Thoracic aorta (tissue), 2 donors: ENCODE measurements around the gene KRT84. TPM values are rescaled to one million over a fixed set of nuclear protein-coding genes. Genes with fewer than 3 reads are reported as not detected.

Source experiments
- ATAC-seq: fragments of 150-250 bp; one replicate; pipeline ENCODE4 v1.8.0; 2017; ENCODE audit warnings: low read depth; ENCODE audit not compliant: insufficient number of reproducible peaks, low FRiP score
- DNase-seq: peaks from one replicate; pipeline ENCODE4 v3.0.0-alpha.2; 2020; ENCODE audit warnings: low spot score
- H3K27ac ChIP-seq, 2 donors: fragments of 200-600 bp; sonication (generic); 1 replicate in 1 of 2; 2 replicates in 1 of 2; pipeline ENCODE4 v1.5.1; 2016; ENCODE audit warnings: mild to moderate bottlenecking in 2 of 2, moderate library complexity in 2 of 2
- H3K27me3 ChIP-seq: fragments of 200-600 bp; sonication (generic); replicated peaks from 2 replicates; pipeline ENCODE4 v1.6.0; 2016; ENCODE audit warnings: mild to moderate bottlenecking; ENCODE audit not compliant: insufficient read depth
- H3K36me3 ChIP-seq: fragments of 200-600 bp; sonication (generic); one replicate; pipeline ENCODE4 v1.5.1; 2016
- H3K4me1 ChIP-seq, 2 donors: fragments of 200-600 bp; sonication (generic); 1 replicate in 1 of 2; 2 replicates in 1 of 2; pipeline versions ENCODE4 v1.5.1 to v1.6.0; 2016; ENCODE audit warnings: low read depth in 2 of 2, mild to moderate bottlenecking in 1 of 2; ENCODE audit not compliant: control insufficient read depth in 1 of 2
- H3K4me3 ChIP-seq: fragments of 200-600 bp; sonication (generic); 2 replicates; pipeline ENCODE4 v1.5.1; 2016; ENCODE audit warnings: mild to moderate bottlenecking
- H3K9me3 ChIP-seq: fragments of 200-600 bp; sonication (generic); 2 replicates; pipeline ENCODE4 v1.5.1; 2016
- total RNA-seq, 2 donors: library from RNA; depleted of rRNA; stranded (reverse); fragments of >200 nt; gene quantifications; one replicate each; pipeline versions ENCODE4 v1.1.0 to v1.2.3, GENCODE V29; 2016
- TF ChIP-seq, protein P1 (sequence below): fragments of 200-600 bp; sonication (generic); IDR thresholded peaks from one replicate; pipeline ENCODE4 v1.5.1; 2019; ENCODE audit warnings: antibody characterized with exemption

The KRT84 gene
- total RNA-seq, 2 donors from 2014 or later = not detected

DNA sequence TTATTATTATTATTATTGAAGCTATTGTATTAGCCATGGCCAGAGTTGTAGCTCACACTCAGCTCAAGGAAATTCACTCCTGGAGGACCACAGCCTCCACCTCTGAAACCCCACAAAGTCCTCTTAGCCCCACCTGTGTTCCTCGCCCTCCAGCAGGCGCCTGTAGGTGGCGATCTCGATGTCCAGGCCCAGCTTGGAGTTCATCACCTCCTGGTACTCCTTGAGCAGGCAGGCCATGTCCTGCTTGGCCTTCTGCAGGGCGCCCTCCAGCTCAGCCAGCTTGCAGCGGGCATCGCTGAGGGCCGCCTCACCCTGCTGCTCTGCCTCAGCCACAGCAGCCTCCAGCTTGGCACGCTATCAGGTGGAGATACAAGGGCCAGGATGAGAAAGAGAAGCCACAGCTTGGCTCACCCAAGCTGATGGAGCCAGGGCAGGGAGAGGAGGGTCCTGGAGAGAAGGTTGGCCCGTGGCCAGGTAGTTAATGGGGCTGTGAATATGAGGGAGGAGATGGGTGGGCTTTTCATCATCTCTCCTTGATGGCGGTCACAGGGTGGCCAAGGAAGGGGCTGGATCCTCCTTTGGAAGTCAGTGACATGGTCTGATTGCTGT is 23.2 kb downstream of the KRT84 start:
- Histone ChIP-seq H3K27ac (no peak overlapping the region), H3K9me3 (no peaks in the 10 kb centered on the region), H3K4me1 (no peaks in the 10 kb centered on the region), H3K36me3 (no peaks in the 10 kb centered on the region), H3K27me3 (no peaks in the 10 kb centered on the region), H3K4me3 (no peak overlapping the region)
- no peak for DNase-seq
- no peak for ATAC-seq
- TF ChIP-seq, protein P1, sequence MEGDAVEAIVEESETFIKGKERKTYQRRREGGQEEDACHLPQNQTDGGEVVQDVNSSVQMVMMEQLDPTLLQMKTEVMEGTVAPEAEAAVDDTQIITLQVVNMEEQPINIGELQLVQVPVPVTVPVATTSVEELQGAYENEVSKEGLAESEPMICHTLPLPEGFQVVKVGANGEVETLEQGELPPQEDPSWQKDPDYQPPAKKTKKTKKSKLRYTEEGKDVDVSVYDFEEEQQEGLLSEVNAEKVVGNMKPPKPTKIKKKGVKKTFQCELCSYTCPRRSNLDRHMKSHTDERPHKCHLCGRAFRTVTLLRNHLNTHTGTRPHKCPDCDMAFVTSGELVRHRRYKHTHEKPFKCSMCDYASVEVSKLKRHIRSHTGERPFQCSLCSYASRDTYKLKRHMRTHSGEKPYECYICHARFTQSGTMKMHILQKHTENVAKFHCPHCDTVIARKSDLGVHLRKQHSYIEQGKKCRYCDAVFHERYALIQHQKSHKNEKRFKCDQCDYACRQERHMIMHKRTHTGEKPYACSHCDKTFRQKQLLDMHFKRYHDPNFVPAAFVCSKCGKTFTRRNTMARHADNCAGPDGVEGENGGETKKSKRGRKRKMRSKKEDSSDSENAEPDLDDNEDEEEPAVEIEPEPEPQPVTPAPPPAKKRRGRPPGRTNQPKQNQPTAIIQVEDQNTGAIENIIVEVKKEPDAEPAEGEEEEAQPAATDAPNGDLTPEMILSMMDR = no peak

DNA sequence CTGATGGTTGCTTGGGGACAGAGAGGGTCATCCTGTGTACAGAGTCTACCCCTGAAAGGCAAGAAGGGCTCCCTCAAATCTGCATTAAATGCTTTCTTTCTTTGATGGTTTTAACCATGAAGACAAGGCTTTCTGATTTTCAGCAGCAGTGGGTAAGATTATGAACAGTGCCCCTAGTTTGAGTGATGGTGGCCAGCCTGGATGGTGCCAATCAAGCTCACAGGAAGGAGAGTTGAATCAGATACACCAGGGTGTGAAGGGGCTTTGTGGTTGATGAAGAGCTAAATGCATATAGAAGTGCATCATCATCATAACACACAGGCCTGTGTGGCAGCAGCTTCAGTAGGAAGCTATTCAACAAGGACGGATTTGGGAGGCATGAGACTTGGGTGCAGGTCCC is 23.9 kb downstream of the KRT84 start:
- Histone ChIP-seq H3K36me3 (no peaks in the 10 kb centered on the region), H3K27me3 (no peaks in the 10 kb centered on the region), H3K4me1 (no peaks in the 10 kb centered on the region), H3K27ac (no peak overlapping the region), H3K9me3 (no peaks in the 10 kb centered on the region), H3K4me3 (no peak overlapping the region)
- DNase-seq (no peak), ATAC-seq (no peak)
- TF ChIP-seq, protein P1 = no peak

DNA sequence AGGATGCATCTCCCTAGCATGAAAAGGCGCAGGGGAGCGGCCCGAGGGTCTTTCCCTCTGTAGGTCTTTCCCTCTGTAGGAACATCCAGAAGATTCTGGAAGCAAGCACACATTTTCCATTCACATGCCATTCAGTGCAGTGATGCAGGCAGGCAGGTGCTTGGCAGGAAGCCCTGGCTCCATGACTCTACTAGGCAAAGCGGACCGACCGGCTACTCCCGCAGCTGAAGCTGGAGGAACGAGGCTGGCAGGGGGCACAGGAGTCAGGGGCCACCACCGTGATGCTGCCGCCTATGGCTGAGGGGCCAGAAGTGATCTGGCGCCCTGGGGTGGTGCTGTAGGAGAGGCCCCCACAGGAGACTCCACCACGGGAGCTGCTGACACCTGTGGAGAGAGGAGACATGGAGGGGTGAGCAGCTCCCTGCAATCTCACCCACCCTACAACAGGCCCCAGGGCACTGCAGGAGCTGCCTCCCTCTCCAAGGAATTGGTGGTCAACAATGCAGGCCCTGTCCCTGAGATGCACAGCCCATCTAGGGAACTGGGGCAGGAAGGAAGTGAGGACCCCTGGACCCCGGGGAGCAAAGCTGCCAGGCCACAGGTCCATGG is 24.7 kb downstream of the KRT84 start:
- Histone ChIP-seq H3K27me3 (no peaks in the 10 kb centered on the region), H3K36me3 (no peaks in the 10 kb centered on the region), H3K4me3 (no peak overlapping the region), H3K27ac (no peak overlapping the region), H3K4me1 (no peaks in the 10 kb centered on the region), H3K9me3 (no peaks in the 10 kb centered on the region)
- ATAC-seq = no peak
- TF ChIP-seq, protein P1 = no peak
- DNase-seq = no peak

DNA sequence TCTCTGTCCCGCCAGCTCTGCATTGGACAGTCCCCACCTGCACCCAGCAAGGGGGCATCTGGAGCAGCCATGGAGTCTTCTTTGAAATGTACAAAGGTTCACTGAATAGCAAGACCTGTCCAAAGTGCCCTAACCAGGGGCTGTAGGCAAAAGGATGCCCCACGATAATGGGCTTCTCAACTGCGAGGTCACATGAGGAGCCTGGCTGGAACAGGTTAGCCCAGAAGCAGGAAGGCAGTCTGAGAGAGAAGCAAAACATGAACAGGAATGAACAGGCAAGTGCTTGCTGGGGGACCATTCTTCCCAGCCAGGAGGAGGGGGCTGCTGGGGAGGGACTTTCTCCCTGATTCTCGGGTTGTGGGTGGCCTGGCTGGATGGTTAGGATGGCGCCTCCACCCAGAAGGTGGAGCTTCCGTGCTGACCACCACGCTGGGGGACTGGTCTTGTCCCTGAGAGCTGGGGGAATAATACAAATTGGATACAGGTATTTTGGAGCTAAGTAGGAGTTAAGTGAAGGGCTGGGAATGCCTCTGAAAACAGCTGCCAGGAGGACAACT is 25.3 kb downstream of the KRT84 start:
- ATAC-seq = no peak
- Histone ChIP-seq H3K4me3 (no peak overlapping the region), H3K36me3 (no peaks in the 10 kb centered on the region), H3K27me3 (no peaks in the 10 kb centered on the region), H3K27ac (no peak overlapping the region), H3K9me3 (no peaks in the 10 kb centered on the region), H3K4me1 (no peaks in the 10 kb centered on the region)
- DNase-seq = no peak
- TF ChIP-seq, protein P1 = no peak

DNA sequence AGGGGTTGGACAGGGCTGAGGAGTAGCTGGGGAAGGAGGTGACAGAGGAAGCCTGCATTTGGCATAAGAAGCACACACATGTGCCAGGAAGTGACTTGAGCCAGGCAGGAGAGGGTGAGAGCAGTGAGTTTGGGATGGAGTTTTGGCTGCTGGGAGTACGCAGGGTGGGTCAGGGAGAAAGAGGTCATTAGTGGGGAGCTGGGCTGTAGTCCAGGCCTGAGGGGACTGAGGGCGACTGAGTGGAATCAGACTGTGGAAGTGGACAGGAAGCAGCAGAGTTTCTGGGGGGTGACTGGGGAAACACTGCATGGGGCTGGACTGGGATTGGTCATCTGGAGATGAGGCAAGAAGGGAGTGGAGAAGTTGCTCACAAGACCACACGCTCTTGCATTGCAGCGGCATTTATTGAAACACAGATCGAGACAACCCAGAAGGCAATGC is 25.8 kb downstream of the KRT84 start:
- Histone ChIP-seq H3K4me1 (no peaks in the 10 kb centered on the region), H3K9me3 (no peaks in the 10 kb centered on the region), H3K27ac (no peak overlapping the region), H3K27me3 (no peaks in the 10 kb centered on the region), H3K4me3 (no peak overlapping the region), H3K36me3 (no peaks in the 10 kb centered on the region)
- TF ChIP-seq, protein P1 = no peak
- no peak for ATAC-seq
- DNase-seq = no peak
